ENCODE measurements around the gene FZD10. TPM values are rescaled to one million over a fixed set of nuclear protein-coding genes. Genes with fewer than 3 reads are reported as not detected.

FZD10 gene
- total RNA-seq, 1 experiment from 2014 or later = not detected

- Histone ChIP-seq H3K4me3 (ENCODE audit: low read depth in 2 of 2, low read length in 2 of 2) (no peak overlapping the region), H3K9me3 (ENCODE audit: control insufficient read depth, insufficient read depth, low read depth, low read length) (no peaks in the 10 kb centered on the region), H3K27ac (ENCODE audit: low read length) (no peak overlapping the region), H3K36me3 (ENCODE audit: control insufficient read depth, insufficient read depth, low read length) (no peaks in the 10 kb centered on the region), H3K4me1 (ENCODE audit: control insufficient read depth, insufficient read depth, low read length) (no peaks in the 10 kb centered on the region), H3K27me3 (ENCODE audit: control insufficient read depth, insufficient read depth, low read length) (no peaks in the 10 kb centered on the region; the same call in 1 of the 2 replicates)
- in situ Hi-C loops (cut with HindIII; ENCODE audit: low pct_unique_long_range_greater_than_20kb, low sequenced_read_pairs) (no loop called here), intact Hi-C loops (cut with micrococcal nuclease; ENCODE audit: unreplicated experiment) (no loop called here)
- no TSS peak for BruUV-seq (replicated peaks)
- ChIA-PET POLR2A (no interaction called here), CTCF (no interaction called here)
- ATAC-seq (no peak), DNase-seq (ENCODE audit: low read depth, low spot score) (no peak)
- no peak for TF ChIP-seq CTCF (IDR thresholded peaks at IDR 0.05)
- TF ChIP-seq TCF7L2 (IDR thresholded peaks at IDR 0.05; ENCODE audit: low read depth, low read length) = no peak
- no peak for TF ChIP-seq SIN3A (IDR thresholded peaks at IDR 0.05; ENCODE audit: borderline replicate concordance, insufficient read depth, low read depth, low read length)
- no peak for TF ChIP-seq REST (IDR thresholded peaks at IDR 0.05; ENCODE audit: insufficient read depth in 1 of 2, low read depth in 2 of 2, low read length in 1 of 2)
- TF ChIP-seq POLR2AphosphoS5 (IDR thresholded peaks at IDR 0.05; ENCODE audit: low read depth, low read length) = no peak
These were observed 31.9 kb upstream of the FZD10 start for GRCh38 chr12:130130346-130130745.

GRCh38 chr12:130131025-130131424, 31.2 kb upstream of the FZD10 start:
- no peak for DNase-seq (ENCODE audit: low read depth, low spot score)
- Histone ChIP-seq H3K4me1 (ENCODE audit: control insufficient read depth, insufficient read depth, low read length) (no peaks in the 10 kb centered on the region), H3K9me3 (ENCODE audit: control insufficient read depth, insufficient read depth, low read depth, low read length) (no peaks in the 10 kb centered on the region), H3K27me3 (ENCODE audit: control insufficient read depth, insufficient read depth, low read length) (no peaks in the 10 kb centered on the region; the same call in 1 of the 2 replicates), H3K27ac (ENCODE audit: low read length) (no peak overlapping the region), H3K4me3 (ENCODE audit: low read depth in 2 of 2, low read length in 2 of 2) (no peak overlapping the region), H3K36me3 (ENCODE audit: control insufficient read depth, insufficient read depth, low read length) (no peaks in the 10 kb centered on the region)
- BruUV-seq (replicated peaks) = no TSS peak
- intact Hi-C loops (cut with micrococcal nuclease; ENCODE audit: unreplicated experiment) (no loop called here), in situ Hi-C loops (cut with HindIII; ENCODE audit: low pct_unique_long_range_greater_than_20kb, low sequenced_read_pairs) (no loop called here)
- ChIA-PET POLR2A (no interaction called here), CTCF (no interaction called here)
- TF ChIP-seq REST (IDR thresholded peaks at IDR 0.05; ENCODE audit: insufficient read depth in 1 of 2, low read depth in 2 of 2, low read length in 1 of 2) = no peak
- no peak for TF ChIP-seq POLR2AphosphoS5 (IDR thresholded peaks at IDR 0.05; ENCODE audit: low read depth, low read length)
- no peak for TF ChIP-seq CTCF (IDR thresholded peaks at IDR 0.05)
- no peak for TF ChIP-seq SIN3A (IDR thresholded peaks at IDR 0.05; ENCODE audit: borderline replicate concordance, insufficient read depth, low read depth, low read length)
- ATAC-seq = no peak
